Coronary artery (tissue), 2 donors: ENCODE data around the gene TSSK2.
"Not testable (repeated sequence)": the region's sequence is repeated elsewhere in the genome, so short reads cannot be mapped to it uniquely, and the experiment has no call there.

Source experiments
- DNase-seq: peaks from one replicate; pipeline ENCODE4 v3.0.0-alpha.2; 2017; ENCODE audit warnings: low spot score
- H3K27ac ChIP-seq, 2 donors: fragments of 200-600 bp; sonication (generic); one replicate each; pipeline ENCODE4 v1.5.1; 2016 to 2019
- H3K4me3 ChIP-seq: fragments of 200-600 bp; sonication (generic); 2 replicates; pipeline ENCODE4 v1.5.1; 2016; ENCODE audit warnings: mild to moderate bottlenecking, moderate library complexity
- CTCF ChIP-seq: fragments of 200-600 bp; sonication (generic); IDR thresholded peaks from one replicate; pipeline ENCODE4 v1.5.1; 2019; ENCODE audit warnings: antibody characterized with exemption

TSSK2 gene

GRCh38 chr22:19152942-19153883 lies 22.1 kb downstream of the TSSK2 start:
- H3K4me3 ChIP-seq = no peak overlapping the region
- DNase-seq = no peak
- TF ChIP-seq CTCF = no peak
- H3K27ac ChIP-seq = no peak overlapping the region

GRCh38 chr22:19156109-19156508 lies 25.0 kb downstream of the TSSK2 start:
- DNase-seq = peak; percentile 61
- H3K4me3 ChIP-seq, H3K27ac ChIP-seq: not testable (repeated sequence)

- not testable (repeated sequence) for H3K4me3 ChIP-seq, DNase-seq, H3K27ac ChIP-seq
These were observed 27.5 kb downstream of the TSSK2 start for GRCh38 chr22:19158649-19159048.

GRCh38 chr22:19164425-19164824 lies 33.3 kb downstream of the TSSK2 start:
- Histone ChIP-seq H3K4me3 (no peak overlapping the region), H3K27ac (no peak overlapping the region)
- no peak for DNase-seq
- TF ChIP-seq CTCF = no peak

GRCh38 chr22:19166421-19166820 lies 35.3 kb downstream of the TSSK2 start:
- H3K27ac ChIP-seq = no peak overlapping the region
- no peak for TF ChIP-seq CTCF
- no peak for DNase-seq
- H3K4me3 ChIP-seq = no peak overlapping the region

- DNase-seq = peak; percentile 69
- no peak for TF ChIP-seq CTCF
- no peak overlapping the region for H3K27ac ChIP-seq
- no peak overlapping the region for H3K4me3 ChIP-seq
These were observed 36.2 kb downstream of the TSSK2 start for GRCh38 chr22:19167106-19167869.

- TF ChIP-seq CTCF = no peak
- peak; percentile 67 for DNase-seq
- no peak overlapping the region for H3K27ac ChIP-seq
- no peak overlapping the region for H3K4me3 ChIP-seq
These were observed 37.2 kb downstream of the TSSK2 start for GRCh38 chr22:19168088-19168890.
